ENCODE data around the gene USP19.
A peak's percentile ranks its signal among the peaks of the same experiment; 100 is the strongest.

USP19 gene

GRCh38 chr3:49164983-49165720, 44.5 kb upstream of the USP19 start:
- Histone ChIP-seq H3K36me3 (ENCODE audit: control insufficient read depth, insufficient read depth, low read length) (no peaks in the 10 kb centered on the region), H3K27ac (peak overlapping the region; percentile 62), H3K9ac (no peak overlapping the region)

GRCh38 chr3:49163609-49164008, 43.0 kb upstream of the USP19 start:
- TF ChIP-seq, protein P1, sequence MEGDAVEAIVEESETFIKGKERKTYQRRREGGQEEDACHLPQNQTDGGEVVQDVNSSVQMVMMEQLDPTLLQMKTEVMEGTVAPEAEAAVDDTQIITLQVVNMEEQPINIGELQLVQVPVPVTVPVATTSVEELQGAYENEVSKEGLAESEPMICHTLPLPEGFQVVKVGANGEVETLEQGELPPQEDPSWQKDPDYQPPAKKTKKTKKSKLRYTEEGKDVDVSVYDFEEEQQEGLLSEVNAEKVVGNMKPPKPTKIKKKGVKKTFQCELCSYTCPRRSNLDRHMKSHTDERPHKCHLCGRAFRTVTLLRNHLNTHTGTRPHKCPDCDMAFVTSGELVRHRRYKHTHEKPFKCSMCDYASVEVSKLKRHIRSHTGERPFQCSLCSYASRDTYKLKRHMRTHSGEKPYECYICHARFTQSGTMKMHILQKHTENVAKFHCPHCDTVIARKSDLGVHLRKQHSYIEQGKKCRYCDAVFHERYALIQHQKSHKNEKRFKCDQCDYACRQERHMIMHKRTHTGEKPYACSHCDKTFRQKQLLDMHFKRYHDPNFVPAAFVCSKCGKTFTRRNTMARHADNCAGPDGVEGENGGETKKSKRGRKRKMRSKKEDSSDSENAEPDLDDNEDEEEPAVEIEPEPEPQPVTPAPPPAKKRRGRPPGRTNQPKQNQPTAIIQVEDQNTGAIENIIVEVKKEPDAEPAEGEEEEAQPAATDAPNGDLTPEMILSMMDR (IDR thresholded peaks at IDR 0.05), result no peak

More at GRCh38 chr3:49164983-49165720, 44.5 kb upstream of the USP19 start:
- Histone ChIP-seq H3K4me3 (ENCODE audit: low read depth, low read length) (peak overlapping the region; percentile 60), H3K4me2 (ENCODE audit: low read length) (peak overlapping the region; percentile 89), H3K4me1 (peaks cover 4% of the 10 kb centered on the region), H3K9me3 (ENCODE audit: control insufficient read depth, low read length) (no peaks in the 10 kb centered on the region), H3K27me3 (ENCODE audit: control insufficient read depth, insufficient read depth, low read length) (no peaks in the 10 kb centered on the region), H2AFZ (no peak overlapping the region), H3K79me2 (peaks cover 4% of the 10 kb centered on the region)
- TF ChIP-seq, protein P1 (IDR thresholded peaks at IDR 0.05), result no peak

DNA sequence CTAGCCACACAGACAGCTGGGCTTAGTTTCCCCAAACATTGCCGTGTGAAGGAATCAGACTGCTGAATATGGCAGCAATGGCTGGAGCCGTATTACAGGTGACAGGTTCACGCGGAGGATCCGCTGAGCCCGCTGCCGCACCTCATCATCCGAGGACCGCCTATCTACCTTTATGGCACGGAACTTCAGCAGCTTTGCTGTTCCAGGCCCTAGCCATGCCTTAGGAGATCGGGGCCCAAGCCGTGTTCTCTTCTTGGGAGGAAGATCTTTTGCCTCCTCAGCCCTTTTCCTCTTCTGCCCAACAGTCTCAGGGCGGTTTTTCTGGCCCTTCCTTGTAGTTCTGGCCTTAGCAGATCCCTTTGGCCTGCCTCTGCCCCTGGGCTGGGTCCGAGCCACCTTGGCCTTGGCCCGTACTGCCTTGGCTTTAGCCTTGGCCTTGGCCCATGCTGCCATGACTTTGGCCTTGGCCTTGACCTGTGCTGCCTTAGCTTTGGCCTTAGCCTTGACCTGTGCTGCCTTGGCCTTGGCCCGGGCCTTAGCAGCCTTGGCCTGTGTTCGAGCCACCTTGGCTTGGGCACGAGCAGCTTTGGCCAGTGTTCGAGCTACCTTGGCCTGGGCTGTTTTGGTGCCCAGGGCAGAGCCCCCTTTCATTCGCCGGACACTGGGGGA, 42.3 kb upstream of the USP19 start:
- peaks cover 7% of the 10 kb centered on the region for H3K4me1 ChIP-seq

More at GRCh38 chr3:49163609-49164008, 43.0 kb upstream of the USP19 start:
- Histone ChIP-seq H3K4me1 (peaks cover 4% of the 10 kb centered on the region), H3K9ac (no peak overlapping the region), H2AFZ (no peak overlapping the region), H3K9me3 (ENCODE audit: control insufficient read depth, low read length) (no peaks in the 10 kb centered on the region), H3K4me2 (ENCODE audit: low read length) (no peak overlapping the region), H3K36me3 (ENCODE audit: control insufficient read depth, insufficient read depth, low read length) (no peaks in the 10 kb centered on the region), H3K79me2 (peaks cover 4% of the 10 kb centered on the region), H3K27ac (no peak overlapping the region), H3K4me3 (ENCODE audit: low read depth, low read length) (no peak overlapping the region), H3K27me3 (ENCODE audit: control insufficient read depth, insufficient read depth, low read length) (no peaks in the 10 kb centered on the region)

GRCh38 chr3:49161808-49162530, 41.3 kb upstream of the USP19 start:
- H3K79me2 ChIP-seq, result peaks cover 4% of the 10 kb centered on the region
- peaks cover 11% of the 10 kb centered on the region for H3K4me1 ChIP-seq
- no peak overlapping the region for H2AFZ ChIP-seq
- no peak overlapping the region for H3K27ac ChIP-seq
- H3K9ac ChIP-seq, result no peak overlapping the region
- no peak overlapping the region for H3K4me2 ChIP-seq (ENCODE audit: low read length)
- H3K4me3 ChIP-seq (ENCODE audit: low read depth, low read length), result no peak overlapping the region
- H3K9me3 ChIP-seq (ENCODE audit: control insufficient read depth, low read length), result no peaks in the 10 kb centered on the region
- no peaks in the 10 kb centered on the region for H3K27me3 ChIP-seq (ENCODE audit: control insufficient read depth, insufficient read depth, low read length)
- TF ChIP-seq, protein P1 (IDR thresholded peaks at IDR 0.05), result no peak
- H3K36me3 ChIP-seq (ENCODE audit: control insufficient read depth, insufficient read depth, low read length), result no peaks in the 10 kb centered on the region

More for the DNA sequence above, 42.3 kb upstream of the USP19 start:
- no peak overlapping the region for H2AFZ ChIP-seq
- TF ChIP-seq, protein P1 (IDR thresholded peaks at IDR 0.05), result no peak
- no peak overlapping the region for H3K4me3 ChIP-seq (ENCODE audit: low read depth, low read length)
- no peak overlapping the region for H3K9ac ChIP-seq
- peaks cover 4% of the 10 kb centered on the region for H3K79me2 ChIP-seq
- no peaks in the 10 kb centered on the region for H3K27me3 ChIP-seq (ENCODE audit: control insufficient read depth, insufficient read depth, low read length)
- no peak overlapping the region for H3K4me2 ChIP-seq (ENCODE audit: low read length)
- H3K9me3 ChIP-seq (ENCODE audit: control insufficient read depth, low read length), result no peaks in the 10 kb centered on the region
- no peaks in the 10 kb centered on the region for H3K36me3 ChIP-seq (ENCODE audit: control insufficient read depth, insufficient read depth, low read length)
- no peak overlapping the region for H3K27ac ChIP-seq

Data from parathyroid adenoma (tissue), 2 donors.